ENCODE measurements around the gene PTPN5. TPM values are rescaled to one million over a fixed set of nuclear protein-coding genes. Genes with fewer than 3 reads are reported as not detected.
A peak's percentile ranks its signal among the peaks of the same experiment; 100 is the strongest.
"Not testable (repeated sequence)": the region's sequence is repeated elsewhere in the genome, so short reads cannot be mapped to it uniquely, and the experiment has no call there.

The PTPN5 gene
- total RNA-seq, 1 experiment from 2014 or later: not detected

DNA sequence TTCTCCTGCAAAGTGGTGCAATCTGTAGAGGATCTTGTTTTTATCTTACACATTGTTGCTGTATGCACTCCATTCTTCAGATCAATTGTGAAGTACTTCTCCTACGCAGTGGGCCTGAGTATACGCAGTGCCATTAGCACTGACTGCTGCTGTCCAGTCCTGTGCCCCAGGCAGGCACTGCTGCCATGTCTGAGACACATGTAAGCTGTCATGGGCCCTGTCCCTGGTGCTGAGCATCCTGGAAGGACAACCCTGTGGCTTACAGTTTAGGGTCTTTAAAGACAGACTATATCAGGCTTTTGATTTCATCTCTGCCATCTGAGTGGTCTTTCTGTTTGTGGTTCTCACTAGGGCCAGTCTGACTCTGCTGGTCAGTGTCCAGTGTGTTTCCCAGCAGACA lies 44.8 kb upstream of the PTPN5 start:
- no peak overlapping the region for H3K4me3 ChIP-seq (replicated peaks in 1 of 2; ENCODE audit: low read depth in 1 of 2, low read length in 2 of 2)
- no peak overlapping the region for H3K9ac ChIP-seq (ENCODE audit: low read length)
- DNase-seq (ENCODE audit: low read depth, low spot score) (no peak), ATAC-seq (no peak)
- H3K27me3 ChIP-seq (ENCODE audit: insufficient read depth, low read length): peaks cover 34% of the 10 kb centered on the region
- no peaks in the 10 kb centered on the region for H4K20me1 ChIP-seq (ENCODE audit: insufficient read depth)
- no peaks in the 10 kb centered on the region for H3K36me3 ChIP-seq (ENCODE audit: control insufficient read depth in 1 of 2, insufficient read depth in 2 of 2, low read length in 2 of 2)
- H3K4me1 ChIP-seq (ENCODE audit: control insufficient read depth in 1 of 2, insufficient read depth in 2 of 2, low read length in 2 of 2): no peaks in the 10 kb centered on the region
- H3K4me2 ChIP-seq (ENCODE audit: low read length): no peak overlapping the region
- H3K79me2 ChIP-seq (ENCODE audit: insufficient read depth, low read length): no peaks in the 10 kb centered on the region
- POLR2A ChIA-PET: no interaction called here
- H3K9me3 ChIP-seq (ENCODE audit: control insufficient read depth in 1 of 2, insufficient read depth in 1 of 2, low read depth in 1 of 2, low read length in 2 of 2): no peaks in the 10 kb centered on the region
- RAD21 ChIA-PET (ENCODE audit: low non-redundant PET in 1 of 2, low total read pairs in 2 of 2, uncharacterized antibody in 2 of 2, unreplicated experiment in 2 of 2): no interaction called here
- no peak overlapping the region for H2AFZ ChIP-seq (ENCODE audit: low read depth, low read length, poor library complexity, severe bottlenecking)
- H3K27ac ChIP-seq (ENCODE audit: low read depth, low read length): no peak overlapping the region
- intact Hi-C loops (cut with micrococcal nuclease): no loop called here
- H3K9me2 ChIP-seq (ENCODE audit: insufficient read depth): no peaks in the 10 kb centered on the region
- CTCF ChIA-PET: no interaction called here
- TF ChIP-seq, protein P1, sequence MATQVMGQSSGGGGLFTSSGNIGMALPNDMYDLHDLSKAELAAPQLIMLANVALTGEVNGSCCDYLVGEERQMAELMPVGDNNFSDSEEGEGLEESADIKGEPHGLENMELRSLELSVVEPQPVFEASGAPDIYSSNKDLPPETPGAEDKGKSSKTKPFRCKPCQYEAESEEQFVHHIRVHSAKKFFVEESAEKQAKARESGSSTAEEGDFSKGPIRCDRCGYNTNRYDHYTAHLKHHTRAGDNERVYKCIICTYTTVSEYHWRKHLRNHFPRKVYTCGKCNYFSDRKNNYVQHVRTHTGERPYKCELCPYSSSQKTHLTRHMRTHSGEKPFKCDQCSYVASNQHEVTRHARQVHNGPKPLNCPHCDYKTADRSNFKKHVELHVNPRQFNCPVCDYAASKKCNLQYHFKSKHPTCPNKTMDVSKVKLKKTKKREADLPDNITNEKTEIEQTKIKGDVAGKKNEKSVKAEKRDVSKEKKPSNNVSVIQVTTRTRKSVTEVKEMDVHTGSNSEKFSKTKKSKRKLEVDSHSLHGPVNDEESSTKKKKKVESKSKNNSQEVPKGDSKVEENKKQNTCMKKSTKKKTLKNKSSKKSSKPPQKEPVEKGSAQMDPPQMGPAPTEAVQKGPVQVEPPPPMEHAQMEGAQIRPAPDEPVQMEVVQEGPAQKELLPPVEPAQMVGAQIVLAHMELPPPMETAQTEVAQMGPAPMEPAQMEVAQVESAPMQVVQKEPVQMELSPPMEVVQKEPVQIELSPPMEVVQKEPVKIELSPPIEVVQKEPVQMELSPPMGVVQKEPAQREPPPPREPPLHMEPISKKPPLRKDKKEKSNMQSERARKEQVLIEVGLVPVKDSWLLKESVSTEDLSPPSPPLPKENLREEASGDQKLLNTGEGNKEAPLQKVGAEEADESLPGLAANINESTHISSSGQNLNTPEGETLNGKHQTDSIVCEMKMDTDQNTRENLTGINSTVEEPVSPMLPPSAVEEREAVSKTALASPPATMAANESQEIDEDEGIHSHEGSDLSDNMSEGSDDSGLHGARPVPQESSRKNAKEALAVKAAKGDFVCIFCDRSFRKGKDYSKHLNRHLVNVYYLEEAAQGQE (IDR thresholded peaks at IDR 0.05; ENCODE audit: low read depth): peak; percentile 49
- no peak for TF ChIP-seq POLR2A (IDR thresholded peaks at IDR 0.05; ENCODE audit: borderline replicate concordance, extremely low read depth, insufficient read depth, insufficient read length)
- BruUV-seq (replicated peaks): no TSS peak

DNA sequence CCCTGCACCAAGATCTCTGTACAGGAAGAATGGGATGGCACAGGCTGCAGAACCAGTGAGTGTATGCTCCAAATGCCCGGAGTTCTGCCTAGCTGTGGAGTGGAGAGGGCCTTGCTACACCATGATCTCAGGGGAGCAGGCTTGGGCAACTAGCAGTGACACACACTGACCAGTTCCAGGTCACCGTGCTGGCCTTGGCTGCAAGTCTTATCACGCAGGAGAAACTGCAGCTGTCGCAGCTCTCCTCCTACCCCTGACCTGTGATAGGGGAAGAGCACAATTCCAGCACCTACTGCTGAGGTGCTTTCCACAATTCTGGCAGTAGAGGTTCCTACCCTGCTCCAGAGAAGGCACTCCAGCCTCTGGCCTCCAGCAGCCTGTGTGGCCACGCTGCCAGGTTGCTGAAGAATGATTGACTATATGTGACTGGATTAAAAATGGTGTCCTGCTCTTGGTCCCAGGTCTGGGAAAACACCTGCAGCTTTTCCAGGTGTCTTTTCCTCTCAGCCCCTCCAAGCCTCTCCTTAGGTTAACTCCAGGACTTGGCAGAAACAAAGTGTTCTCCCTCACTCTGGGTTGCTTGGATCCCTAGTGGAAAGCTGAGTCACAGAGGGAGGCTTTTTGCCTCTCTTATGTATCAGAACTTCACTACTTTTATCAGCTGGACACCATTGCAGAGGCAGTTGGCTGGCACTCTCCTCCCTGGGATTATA lies 43.3 kb upstream of the PTPN5 start:
- ChIA-PET CTCF (no interaction called here), POLR2A (no interaction called here), RAD21 (ENCODE audit: low non-redundant PET in 1 of 2, low total read pairs in 2 of 2, uncharacterized antibody in 2 of 2, unreplicated experiment in 2 of 2) (no interaction called here)
- ATAC-seq (no peak), DNase-seq (ENCODE audit: low read depth, low spot score) (no peak)
- intact Hi-C loops (cut with micrococcal nuclease): no loop called here
- Histone ChIP-seq H3K4me3 (replicated peaks in 1 of 2; ENCODE audit: low read depth in 1 of 2, low read length in 2 of 2) (no peak overlapping the region), H3K79me2 (ENCODE audit: insufficient read depth, low read length) (no peaks in the 10 kb centered on the region), H3K27me3 (ENCODE audit: insufficient read depth, low read length) (peaks cover 38% of the 10 kb centered on the region), H3K9ac (ENCODE audit: low read length) (no peak overlapping the region), H3K4me2 (ENCODE audit: low read length) (no peak overlapping the region), H3K4me1 (ENCODE audit: control insufficient read depth in 1 of 2, insufficient read depth in 2 of 2, low read length in 2 of 2) (no peaks in the 10 kb centered on the region), H3K27ac (ENCODE audit: low read depth, low read length) (no peak overlapping the region), H2AFZ (ENCODE audit: low read depth, low read length, poor library complexity, severe bottlenecking) (no peak overlapping the region), H3K9me3 (ENCODE audit: control insufficient read depth in 1 of 2, insufficient read depth in 1 of 2, low read depth in 1 of 2, low read length in 2 of 2) (no peaks in the 10 kb centered on the region), H3K9me2 (ENCODE audit: insufficient read depth) (no peaks in the 10 kb centered on the region), H4K20me1 (ENCODE audit: insufficient read depth) (no peaks in the 10 kb centered on the region), H3K36me3 (ENCODE audit: control insufficient read depth in 1 of 2, insufficient read depth in 2 of 2, low read length in 2 of 2) (no peaks in the 10 kb centered on the region)
- no peak for TF ChIP-seq EZH2phosphoT487 (IDR thresholded peaks at IDR 0.05; ENCODE audit: borderline replicate concordance)
- no peak for TF ChIP-seq EZH2 (IDR thresholded peaks at IDR 0.05)
- no peak for TF ChIP-seq ELF1 (IDR thresholded peaks at IDR 0.05; ENCODE audit: borderline replicate concordance, low read depth)
- TF ChIP-seq YY1 (IDR thresholded peaks at IDR 0.05; ENCODE audit: extremely low read depth, insufficient replicate concordance, low read depth, low read length): no peak
- BruUV-seq (replicated peaks): no TSS peak

DNA sequence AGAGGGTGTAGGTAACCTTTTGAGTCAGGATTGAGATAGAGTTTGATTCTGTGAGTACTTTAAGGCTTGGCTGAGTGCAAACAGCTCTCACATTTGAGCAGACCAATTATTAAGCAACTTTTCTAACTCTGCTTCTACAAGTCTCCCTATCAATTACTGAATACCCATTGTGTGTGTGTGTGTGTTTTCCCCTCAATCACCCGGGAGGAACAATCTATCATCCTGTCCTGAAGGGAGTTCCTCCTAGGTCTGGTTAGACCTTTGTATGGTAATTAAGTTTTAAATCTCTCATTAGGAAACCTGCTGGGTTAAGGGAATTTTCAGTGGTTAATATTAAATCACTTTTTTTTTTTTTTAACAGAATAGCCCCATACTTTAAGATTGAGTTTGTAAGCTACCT lies 28.6 kb upstream of the PTPN5 start:
- not testable (repeated sequence) for BruUV-seq (replicated peaks)

More for the DNA sequence above, 28.6 kb upstream of the PTPN5 start:
- H3K27me3 ChIP-seq (ENCODE audit: insufficient read depth, low read length): peaks cover 11% of the 10 kb centered on the region; the same call in 1 of the 2 replicates
- H3K79me2 ChIP-seq (ENCODE audit: insufficient read depth, low read length); ATAC-seq; H3K4me1 ChIP-seq (ENCODE audit: control insufficient read depth in 1 of 2, insufficient read depth in 2 of 2, low read length in 2 of 2); H3K9ac ChIP-seq (ENCODE audit: low read length); POLR2A ChIA-PET; H3K4me3 ChIP-seq (replicated peaks in 1 of 2; ENCODE audit: low read depth in 1 of 2, low read length in 2 of 2); intact Hi-C loops (cut with micrococcal nuclease); H4K20me1 ChIP-seq (ENCODE audit: insufficient read depth); H3K27ac ChIP-seq (ENCODE audit: low read depth, low read length); H3K9me2 ChIP-seq (ENCODE audit: insufficient read depth); RAD21 ChIA-PET (ENCODE audit: low non-redundant PET in 1 of 2, low total read pairs in 2 of 2, uncharacterized antibody in 2 of 2, unreplicated experiment in 2 of 2); H2AFZ ChIP-seq (ENCODE audit: low read depth, low read length, poor library complexity, severe bottlenecking); H3K9me3 ChIP-seq (ENCODE audit: control insufficient read depth in 1 of 2, insufficient read depth in 1 of 2, low read depth in 1 of 2, low read length in 2 of 2); H3K36me3 ChIP-seq (ENCODE audit: control insufficient read depth in 1 of 2, insufficient read depth in 2 of 2, low read length in 2 of 2); H3K4me2 ChIP-seq (ENCODE audit: low read length); CTCF ChIA-PET; DNase-seq (ENCODE audit: low read depth, low spot score): not testable (repeated sequence)
